BJ (cell line): ENCODE data around the gene AGAP1. TPM values are rescaled to one million over a fixed set of nuclear protein-coding genes. Genes with fewer than 3 reads are reported as not detected.

ENCODE experiments used
- CTCF ChIA-PET: fragments of 350-600 bp; formaldehyde crosslinking; extraction: SDS; loops from one replicate; lab custom pipeline; 2021; ENCODE audit warnings: antibody characterized with exemption, inconsistent platforms; lab: Yijun Ruan, JAX
- POLR2A ChIA-PET: fragments of 300-600 bp; sonication (Branson Sonifier 250); formaldehyde crosslinking; extraction: SDS; loops from one replicate; lab custom pipeline; 2021; ENCODE audit warnings: antibody characterized with exemption; lab: Charles Lee
- DNase-seq: peaks from one replicate; pipeline ENCODE4 v3.0.0-alpha.2; 2011; ENCODE audit warnings: low read depth
- H3K27me3 ChIP-seq: 2 replicates; pipeline ENCODE4 v1.6.0; 2011; ENCODE audit warnings: low read length; ENCODE audit not compliant: control insufficient read depth, insufficient read depth
- H3K36me3 ChIP-seq: 2 replicates; pipeline ENCODE4 v1.5.1; 2011; ENCODE audit warnings: low read length; ENCODE audit not compliant: control insufficient read depth, insufficient read depth
- H3K4me3 ChIP-seq: 2 replicates; pipeline ENCODE4 v1.5.1; 2011; ENCODE audit warnings: low read depth, mild to moderate bottlenecking, control low read depth, low read length
- polyA plus RNA-seq: library from polyadenylated mRNA; depleted of rRNA; stranded (reverse); fragments of >200 nt; gene quantifications from 2 replicates; pipeline ENCODE4 v1.2.3, GENCODE V29; 2011
- TF ChIP-seq, protein P1 (sequence below): IDR thresholded peaks from 2 replicates; pipeline ENCODE4 v1.5.1; 2011; ENCODE audit warnings: low read depth, mild to moderate bottlenecking, control low read depth, inconsistent platforms, low read length, moderate library complexity; ENCODE audit not compliant: insufficient read depth

Gene AGAP1
- polyA plus RNA-seq, 1 experiment, result 14.9 TPM

DNA sequence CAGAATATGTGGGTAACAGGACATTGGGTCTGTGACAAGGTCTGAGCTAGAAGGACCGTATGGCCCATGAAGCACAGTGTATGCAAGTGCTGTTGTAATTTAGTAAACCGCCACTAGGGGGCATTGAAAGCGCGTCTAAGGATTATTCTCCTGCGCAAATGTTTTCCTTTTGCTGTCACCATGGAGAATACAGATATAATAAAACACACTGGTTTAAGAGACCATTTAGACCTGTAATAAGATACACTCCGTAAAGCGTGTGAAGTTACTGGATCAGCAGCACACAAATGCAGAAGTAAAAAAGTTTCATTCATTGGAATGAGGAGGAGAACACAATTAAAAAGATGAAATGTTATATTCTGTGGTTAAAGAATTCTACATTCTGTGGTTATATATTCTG, 272.4 kb downstream of the AGAP1 start:
- Histone ChIP-seq H3K27me3 (no peaks in the 10 kb centered on the region), H3K4me3 (no peak overlapping the region), H3K36me3 (no peaks in the 10 kb centered on the region)
- CTCF ChIA-PET, result interaction anchor here (0.5 to 3.0 kb wide), 21 partner anchors 9 to 1791 kb away, joined by 3 to 36 read pairs (median 4); partner anchors contain the start of gene GBX2
- POLR2A ChIA-PET, result no interaction called here
- TF ChIP-seq, protein P1, sequence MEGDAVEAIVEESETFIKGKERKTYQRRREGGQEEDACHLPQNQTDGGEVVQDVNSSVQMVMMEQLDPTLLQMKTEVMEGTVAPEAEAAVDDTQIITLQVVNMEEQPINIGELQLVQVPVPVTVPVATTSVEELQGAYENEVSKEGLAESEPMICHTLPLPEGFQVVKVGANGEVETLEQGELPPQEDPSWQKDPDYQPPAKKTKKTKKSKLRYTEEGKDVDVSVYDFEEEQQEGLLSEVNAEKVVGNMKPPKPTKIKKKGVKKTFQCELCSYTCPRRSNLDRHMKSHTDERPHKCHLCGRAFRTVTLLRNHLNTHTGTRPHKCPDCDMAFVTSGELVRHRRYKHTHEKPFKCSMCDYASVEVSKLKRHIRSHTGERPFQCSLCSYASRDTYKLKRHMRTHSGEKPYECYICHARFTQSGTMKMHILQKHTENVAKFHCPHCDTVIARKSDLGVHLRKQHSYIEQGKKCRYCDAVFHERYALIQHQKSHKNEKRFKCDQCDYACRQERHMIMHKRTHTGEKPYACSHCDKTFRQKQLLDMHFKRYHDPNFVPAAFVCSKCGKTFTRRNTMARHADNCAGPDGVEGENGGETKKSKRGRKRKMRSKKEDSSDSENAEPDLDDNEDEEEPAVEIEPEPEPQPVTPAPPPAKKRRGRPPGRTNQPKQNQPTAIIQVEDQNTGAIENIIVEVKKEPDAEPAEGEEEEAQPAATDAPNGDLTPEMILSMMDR, result peak; percentile 82
- DNase-seq, result peak; percentile 57

DNA sequence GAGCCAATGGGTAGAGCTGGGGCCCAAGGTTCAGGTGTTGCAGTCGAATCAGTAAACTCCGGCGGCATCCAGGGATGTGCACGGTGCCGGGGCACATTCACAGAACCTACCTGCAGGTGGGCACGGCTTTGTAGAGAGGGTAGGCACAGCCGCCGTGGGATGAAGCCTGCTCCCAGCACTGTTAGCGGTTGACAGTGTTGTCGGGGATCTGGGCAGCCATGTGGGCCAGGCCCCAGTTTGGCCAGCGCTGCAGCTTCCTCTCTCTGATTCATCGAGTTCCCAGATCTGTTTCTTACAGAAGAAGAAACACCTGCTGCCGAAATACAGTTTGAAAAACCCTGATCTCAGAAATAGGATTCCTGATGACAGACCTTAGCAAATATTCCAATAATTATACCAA, 274.8 kb downstream of the AGAP1 start:
- Histone ChIP-seq H3K36me3 (0 out of 2 replicates have a peak, but pooled peaks cover 2% of the 10 kb centered on the region), H3K27me3 (no peaks in the 10 kb centered on the region), H3K4me3 (no peak overlapping the region)
- DNase-seq, result no peak
- ChIA-PET POLR2A (no interaction called here), CTCF (interaction anchor here (1.3 kb wide), 1 partner anchor 10 kb away, joined by 4 read pairs; no protein-coding TSS in a partner anchor)
- TF ChIP-seq, protein P1, result no peak

DNA sequence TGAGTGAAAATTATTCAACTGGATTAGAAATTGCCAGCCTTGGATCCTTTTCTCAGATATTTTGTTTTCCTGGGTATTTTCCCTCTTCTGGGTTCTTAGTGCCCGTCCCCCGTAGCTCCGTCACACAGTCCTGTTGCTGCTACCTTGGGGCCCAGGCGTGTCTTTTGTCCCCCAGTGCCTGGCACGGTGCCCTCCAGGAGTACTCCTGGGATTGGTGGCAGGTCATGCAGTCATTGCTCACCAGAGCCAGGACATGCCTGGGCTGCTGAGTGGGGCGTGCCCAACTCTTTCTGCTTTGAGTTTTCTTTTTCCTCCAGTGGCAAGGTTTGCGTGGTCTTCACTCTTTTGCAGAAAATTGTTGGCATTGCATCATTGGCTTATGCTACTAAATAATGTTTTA, 275.2 kb downstream of the AGAP1 start:
- DNase-seq, result no peak
- H3K27me3 ChIP-seq, result no peaks in the 10 kb centered on the region
- no peak overlapping the region for H3K4me3 ChIP-seq
- ChIA-PET CTCF (interaction anchor here (1.3 to 1.8 kb wide), 2 partner anchors 10 to 412 kb away, joined by 4 to 8 read pairs; no protein-coding TSS in a partner anchor), POLR2A (no interaction called here)
- TF ChIP-seq, protein P1, result no peak
- 0 out of 2 replicates have a peak, but pooled peaks cover 2% of the 10 kb centered on the region for H3K36me3 ChIP-seq

DNA sequence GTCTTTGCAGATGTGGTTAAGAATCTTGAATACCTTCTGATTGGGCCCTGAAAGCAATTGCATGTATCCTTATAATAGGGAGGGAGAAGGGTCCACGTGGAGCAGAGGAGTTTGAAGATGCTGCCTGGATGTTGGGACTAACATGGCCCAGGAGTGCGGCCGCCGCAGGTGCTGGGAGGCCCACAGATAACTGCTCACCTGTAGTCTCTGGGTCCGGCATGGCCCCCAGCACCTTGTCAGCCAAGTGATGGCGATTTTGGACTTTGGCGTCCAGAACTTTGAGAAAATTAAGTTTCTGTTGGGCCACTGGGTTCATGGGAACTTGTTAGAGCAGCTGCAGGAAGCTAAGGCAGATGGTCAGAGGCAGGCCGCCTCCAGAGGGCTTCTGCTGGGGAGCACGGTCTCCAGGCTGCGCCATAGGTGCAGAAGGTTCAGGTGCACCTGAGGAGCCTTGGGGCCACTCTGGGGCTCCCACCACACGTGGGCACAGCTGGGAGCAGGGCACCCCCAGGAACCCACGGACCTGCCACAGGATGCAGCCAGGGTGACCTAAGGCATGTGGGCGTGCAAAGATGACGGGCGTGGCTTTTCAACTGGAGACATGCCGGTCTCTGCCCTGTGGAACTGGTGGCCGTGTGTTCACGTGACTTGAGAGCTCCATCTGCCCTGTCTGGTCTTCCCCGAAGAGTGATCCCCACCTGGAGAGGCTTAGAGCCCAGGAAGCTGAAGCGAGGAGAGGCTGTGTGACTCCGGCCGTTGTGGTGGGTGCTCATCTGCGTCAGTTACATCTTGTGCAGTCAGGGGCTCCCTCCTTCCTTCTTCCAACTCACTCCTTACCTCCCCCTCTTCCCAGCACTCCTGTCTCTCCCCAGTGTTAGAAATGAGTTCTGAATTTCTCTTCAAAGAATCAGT, 277.3 kb downstream of the AGAP1 start:
- DNase-seq, result no peak
- TF ChIP-seq, protein P1, result no peak
- Histone ChIP-seq H3K27me3 (no peaks in the 10 kb centered on the region), H3K4me3 (no peak overlapping the region), H3K36me3 (0 out of 2 replicates have a peak, but pooled peaks cover 2% of the 10 kb centered on the region)
- ChIA-PET POLR2A (no interaction called here), CTCF (interaction anchor here (0.6 to 1.8 kb wide), 5 partner anchors 8 to 836 kb away, joined by 3 to 9 read pairs (median 8); no protein-coding TSS in a partner anchor)
